Measurements from ENCODE around the gene CEACAM3.

DNA sequence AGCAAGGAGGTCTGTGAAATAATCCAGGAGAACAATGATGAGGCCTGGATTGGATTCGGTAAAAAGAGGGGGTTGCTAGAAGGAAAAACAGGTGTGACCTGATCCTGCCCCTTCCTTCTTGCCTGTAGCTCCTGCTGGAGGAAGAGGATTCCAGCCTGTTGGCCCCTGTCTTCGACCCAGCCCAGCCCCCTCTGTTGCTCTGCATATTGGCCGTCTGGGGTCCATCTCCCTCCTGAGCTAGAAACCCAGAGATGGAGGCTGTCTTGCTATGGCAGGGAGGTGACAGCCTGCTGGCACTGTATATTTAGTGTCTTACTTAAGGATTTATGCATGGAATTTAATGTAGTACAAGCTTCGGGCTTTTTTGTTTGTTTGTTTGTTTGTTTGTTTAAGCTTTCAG is 55.1 kb downstream of the CEACAM3 start:
- TF ChIP-seq, protein P1, sequence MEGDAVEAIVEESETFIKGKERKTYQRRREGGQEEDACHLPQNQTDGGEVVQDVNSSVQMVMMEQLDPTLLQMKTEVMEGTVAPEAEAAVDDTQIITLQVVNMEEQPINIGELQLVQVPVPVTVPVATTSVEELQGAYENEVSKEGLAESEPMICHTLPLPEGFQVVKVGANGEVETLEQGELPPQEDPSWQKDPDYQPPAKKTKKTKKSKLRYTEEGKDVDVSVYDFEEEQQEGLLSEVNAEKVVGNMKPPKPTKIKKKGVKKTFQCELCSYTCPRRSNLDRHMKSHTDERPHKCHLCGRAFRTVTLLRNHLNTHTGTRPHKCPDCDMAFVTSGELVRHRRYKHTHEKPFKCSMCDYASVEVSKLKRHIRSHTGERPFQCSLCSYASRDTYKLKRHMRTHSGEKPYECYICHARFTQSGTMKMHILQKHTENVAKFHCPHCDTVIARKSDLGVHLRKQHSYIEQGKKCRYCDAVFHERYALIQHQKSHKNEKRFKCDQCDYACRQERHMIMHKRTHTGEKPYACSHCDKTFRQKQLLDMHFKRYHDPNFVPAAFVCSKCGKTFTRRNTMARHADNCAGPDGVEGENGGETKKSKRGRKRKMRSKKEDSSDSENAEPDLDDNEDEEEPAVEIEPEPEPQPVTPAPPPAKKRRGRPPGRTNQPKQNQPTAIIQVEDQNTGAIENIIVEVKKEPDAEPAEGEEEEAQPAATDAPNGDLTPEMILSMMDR (tag by site-specific recombination; IDR thresholded peaks at IDR 0.05), result no peak
- TF ChIP-seq, protein P2, sequence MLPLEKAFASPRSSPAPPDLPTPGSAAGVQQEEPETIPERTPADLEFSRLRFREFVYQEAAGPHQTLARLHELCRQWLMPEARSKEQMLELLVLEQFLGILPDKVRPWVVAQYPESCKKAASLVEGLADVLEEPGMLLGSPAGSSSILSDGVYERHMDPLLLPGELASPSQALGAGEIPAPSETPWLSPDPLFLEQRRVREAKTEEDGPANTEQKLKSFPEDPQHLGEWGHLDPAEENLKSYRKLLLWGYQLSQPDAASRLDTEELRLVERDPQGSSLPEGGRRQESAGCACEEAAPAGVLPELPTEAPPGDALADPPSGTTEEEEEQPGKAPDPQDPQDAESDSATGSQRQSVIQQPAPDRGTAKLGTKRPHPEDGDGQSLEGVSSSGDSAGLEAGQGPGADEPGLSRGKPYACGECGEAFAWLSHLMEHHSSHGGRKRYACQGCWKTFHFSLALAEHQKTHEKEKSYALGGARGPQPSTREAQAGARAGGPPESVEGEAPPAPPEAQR (tag by site-specific recombination; IDR thresholded peaks at IDR 0.05), result no peak
